Neutrophil (primary cell): ENCODE measurements around the gene ITPKB.
"Not testable (repeated sequence)": the region's sequence is repeated elsewhere in the genome, so short reads cannot be mapped to it uniquely, and the experiment has no call there.

Experiments
- H3K27ac ChIP-seq: fragments of 200-600 bp; sonication (generic); 2 replicates; pipeline ENCODE4 v1.5.1; 2016; ENCODE audit warnings: mild to moderate bottlenecking, moderate library complexity
- H3K27me3 ChIP-seq: fragments of 200-600 bp; sonication (generic); 2 replicates; pipeline ENCODE4 v1.6.0; 2016; ENCODE audit warnings: mild to moderate bottlenecking
- H3K36me3 ChIP-seq: fragments of 200-600 bp; sonication (generic); 2 replicates; pipeline ENCODE4 v1.5.1; 2017
- H3K4me1 ChIP-seq, 2 experiments: fragments of 200-600 bp in 1 of 2; sonication (generic) in 1 of 2; 1 replicate in 1 of 2; 2 replicates in 1 of 2; pipeline versions ENCODE4 v1.5.1 to v1.6.1; 2013 to 2016; ENCODE audit warnings: low read depth in 1 of 2, low read length in 1 of 2, mild to moderate bottlenecking in 1 of 2, moderate library complexity in 1 of 2; ENCODE audit not compliant: control insufficient read depth in 1 of 2, insufficient read depth in 1 of 2
- H3K4me3 ChIP-seq, 2 experiments: fragments of 200-600 bp in 1 of 2; sonication (generic) in 1 of 2; 1 replicate in 1 of 2; 2 replicates in 1 of 2; pipeline ENCODE4 v1.5.1; 2013 to 2016; ENCODE audit warnings: low read depth in 1 of 2, low read length in 1 of 2, mild to moderate bottlenecking in 1 of 2, moderate library complexity in 1 of 2
- H3K9me3 ChIP-seq: fragments of 200-600 bp; sonication (generic); 2 replicates; pipeline ENCODE4 v1.5.1; 2016
- TF ChIP-seq, protein P1 (sequence below): fragments of 200-600 bp; sonication (generic); IDR thresholded peaks from 2 replicates; pipeline ENCODE4 v1.5.1; 2016; ENCODE audit warnings: antibody characterized with exemption

The ITPKB gene

DNA sequence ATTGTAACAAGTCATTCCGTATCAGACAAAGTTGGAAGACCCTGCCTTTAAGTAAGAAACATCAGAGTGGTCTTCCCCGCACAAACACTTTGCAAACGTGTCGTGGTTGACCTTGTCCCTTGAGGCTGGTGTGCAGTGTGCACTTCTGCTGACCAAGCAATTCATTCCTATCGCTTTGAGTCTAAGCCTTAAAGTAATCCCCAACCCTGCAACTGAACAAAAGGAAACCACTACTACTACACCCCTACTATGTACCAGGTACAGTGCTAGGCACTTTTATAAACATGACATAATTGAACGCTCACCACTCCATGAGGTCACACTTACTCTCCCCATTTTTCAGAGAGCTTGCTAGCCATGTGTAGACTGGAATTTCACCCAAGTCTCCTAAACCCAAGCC lies 10.6 kb downstream of the ITPKB start:
- Histone ChIP-seq H3K27ac (no peak overlapping the region), H3K9me3 (no peaks in the 10 kb centered on the region), H3K36me3 (peaks cover 65% of the 10 kb centered on the region), H3K4me3 (no peak overlapping the region), H3K27me3 (no peaks in the 10 kb centered on the region), H3K4me1 (peaks cover 12 to 33% of the 10 kb centered on the region in 2 experiments)
- TF ChIP-seq, protein P1, sequence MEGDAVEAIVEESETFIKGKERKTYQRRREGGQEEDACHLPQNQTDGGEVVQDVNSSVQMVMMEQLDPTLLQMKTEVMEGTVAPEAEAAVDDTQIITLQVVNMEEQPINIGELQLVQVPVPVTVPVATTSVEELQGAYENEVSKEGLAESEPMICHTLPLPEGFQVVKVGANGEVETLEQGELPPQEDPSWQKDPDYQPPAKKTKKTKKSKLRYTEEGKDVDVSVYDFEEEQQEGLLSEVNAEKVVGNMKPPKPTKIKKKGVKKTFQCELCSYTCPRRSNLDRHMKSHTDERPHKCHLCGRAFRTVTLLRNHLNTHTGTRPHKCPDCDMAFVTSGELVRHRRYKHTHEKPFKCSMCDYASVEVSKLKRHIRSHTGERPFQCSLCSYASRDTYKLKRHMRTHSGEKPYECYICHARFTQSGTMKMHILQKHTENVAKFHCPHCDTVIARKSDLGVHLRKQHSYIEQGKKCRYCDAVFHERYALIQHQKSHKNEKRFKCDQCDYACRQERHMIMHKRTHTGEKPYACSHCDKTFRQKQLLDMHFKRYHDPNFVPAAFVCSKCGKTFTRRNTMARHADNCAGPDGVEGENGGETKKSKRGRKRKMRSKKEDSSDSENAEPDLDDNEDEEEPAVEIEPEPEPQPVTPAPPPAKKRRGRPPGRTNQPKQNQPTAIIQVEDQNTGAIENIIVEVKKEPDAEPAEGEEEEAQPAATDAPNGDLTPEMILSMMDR = no peak

DNA sequence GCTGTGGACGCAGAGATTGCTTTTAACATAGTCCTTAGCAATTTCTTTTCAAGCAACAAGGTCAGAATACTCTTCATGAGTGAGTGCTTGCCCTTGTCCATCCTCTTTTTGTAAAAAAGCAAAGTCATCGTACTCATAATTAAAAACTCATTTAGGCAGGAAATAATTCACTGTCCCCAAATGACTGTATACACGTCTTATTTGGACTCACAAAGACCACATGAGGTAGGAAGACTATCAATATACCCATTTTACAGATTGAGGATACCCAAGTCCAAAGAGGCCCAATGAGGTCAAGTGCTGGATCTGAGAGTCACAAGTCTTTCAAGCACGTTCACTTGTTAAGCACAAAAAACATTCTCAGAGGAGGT lies 13.2 kb downstream of the ITPKB start:
- Histone ChIP-seq H3K4me1 (peaks cover 3 to 14% of the 10 kb centered on the region in 2 experiments), H3K36me3 (peaks cover 70% of the 10 kb centered on the region), H3K27ac (peak overlapping the region; percentile 1), H3K4me3 (no peak overlapping the region), H3K27me3 (no peaks in the 10 kb centered on the region), H3K9me3 (no peaks in the 10 kb centered on the region)
- TF ChIP-seq, protein P1 = no peak

DNA sequence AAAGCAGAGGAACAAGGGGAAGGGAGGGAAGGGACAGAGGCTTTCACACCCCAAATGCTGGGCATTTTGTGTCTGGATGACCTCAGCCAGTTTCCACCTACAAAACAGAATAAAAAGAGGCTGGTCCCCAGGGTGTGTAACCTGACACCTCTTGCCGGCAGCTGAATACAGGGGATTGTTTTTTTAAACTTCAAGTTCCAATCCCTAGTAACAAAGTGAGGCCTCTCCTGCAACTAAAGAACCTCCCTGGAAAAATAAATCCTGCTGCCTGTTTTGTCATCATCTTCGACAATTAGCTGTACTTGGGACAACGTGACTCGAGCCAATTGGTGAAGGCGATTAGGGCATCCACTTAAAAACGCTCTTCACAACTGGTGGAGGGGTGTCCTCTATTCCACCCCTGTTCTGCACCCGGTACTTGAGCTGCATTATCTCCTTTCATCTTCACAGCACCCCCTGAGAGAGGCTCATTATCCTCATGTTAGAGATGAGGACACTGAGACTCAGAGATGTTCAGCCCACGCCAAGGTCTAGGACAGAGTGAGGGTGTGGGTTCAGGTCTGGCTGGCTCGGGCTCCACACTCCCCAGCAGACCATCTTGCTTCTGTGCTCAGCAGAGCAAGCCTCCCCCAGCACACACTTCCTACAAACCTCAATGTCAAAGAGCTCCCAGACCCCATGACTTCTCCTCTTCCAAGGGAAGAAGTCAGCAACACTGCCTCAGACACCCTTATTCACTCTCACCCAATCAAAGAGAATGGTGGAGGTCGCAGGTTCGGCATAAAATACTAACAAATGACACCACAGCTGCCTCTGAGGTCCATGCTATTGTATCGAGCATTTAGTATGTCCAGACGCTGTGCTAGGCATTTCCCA lies 15.2 kb downstream of the ITPKB start:
- peaks cover 57% of the 10 kb centered on the region for H3K36me3 ChIP-seq
- no peak overlapping the region for H3K4me3 ChIP-seq
- peaks cover 3 to 16% of the 10 kb centered on the region in 2 experiments for H3K4me1 ChIP-seq

DNA sequence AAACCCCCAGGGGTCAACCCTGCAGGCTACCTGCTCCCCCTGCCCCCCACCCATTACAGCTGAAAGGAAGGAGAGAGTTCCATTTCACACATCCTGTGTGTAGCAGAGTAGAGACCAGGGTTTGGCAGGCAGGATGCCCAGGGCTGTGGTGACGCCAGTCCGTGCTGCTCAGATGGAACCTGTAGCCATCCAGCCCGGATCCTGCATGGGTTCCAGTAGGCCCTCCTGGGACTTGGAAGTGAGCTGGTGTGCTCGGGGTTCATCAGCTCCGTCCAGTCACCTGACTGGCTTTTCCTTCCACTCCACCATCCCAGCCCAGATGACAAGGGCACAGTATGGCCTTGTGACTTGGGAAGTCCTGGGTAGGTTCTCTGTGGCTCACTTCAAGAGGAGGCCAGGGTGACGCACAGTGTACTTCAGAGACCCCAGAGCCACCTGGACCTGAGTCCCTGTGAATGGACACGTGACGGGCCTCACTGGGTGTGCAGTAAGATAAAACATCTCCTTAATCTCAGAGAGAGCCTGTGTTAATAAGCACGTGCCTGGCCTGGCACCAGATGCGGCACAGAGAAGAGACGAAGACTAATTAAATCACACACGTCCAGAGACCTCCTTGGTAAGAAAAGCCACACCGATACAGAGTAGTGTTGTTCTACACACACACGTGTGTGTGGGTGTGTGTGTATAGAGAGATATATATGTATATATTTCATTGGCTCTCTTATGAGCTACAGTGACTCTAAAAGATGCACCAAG lies 16.0 kb downstream of the ITPKB start:
- Histone ChIP-seq H3K4me1 (peaks cover 8 to 11% of the 10 kb centered on the region in 2 experiments), H3K9me3 (no peaks in the 10 kb centered on the region), H3K27ac (no peak overlapping the region), H3K27me3 (no peaks in the 10 kb centered on the region), H3K4me3 (no peak overlapping the region), H3K36me3 (peaks cover 49% of the 10 kb centered on the region)
- TF ChIP-seq, protein P1 = no peak

More for the DNA sequence above, 15.2 kb downstream of the ITPKB start:
- peak overlapping the region; percentile 25 for H3K27ac ChIP-seq
- TF ChIP-seq, protein P1 = no peak
- no peaks in the 10 kb centered on the region for H3K9me3 ChIP-seq
- H3K27me3 ChIP-seq = no peaks in the 10 kb centered on the region

DNA sequence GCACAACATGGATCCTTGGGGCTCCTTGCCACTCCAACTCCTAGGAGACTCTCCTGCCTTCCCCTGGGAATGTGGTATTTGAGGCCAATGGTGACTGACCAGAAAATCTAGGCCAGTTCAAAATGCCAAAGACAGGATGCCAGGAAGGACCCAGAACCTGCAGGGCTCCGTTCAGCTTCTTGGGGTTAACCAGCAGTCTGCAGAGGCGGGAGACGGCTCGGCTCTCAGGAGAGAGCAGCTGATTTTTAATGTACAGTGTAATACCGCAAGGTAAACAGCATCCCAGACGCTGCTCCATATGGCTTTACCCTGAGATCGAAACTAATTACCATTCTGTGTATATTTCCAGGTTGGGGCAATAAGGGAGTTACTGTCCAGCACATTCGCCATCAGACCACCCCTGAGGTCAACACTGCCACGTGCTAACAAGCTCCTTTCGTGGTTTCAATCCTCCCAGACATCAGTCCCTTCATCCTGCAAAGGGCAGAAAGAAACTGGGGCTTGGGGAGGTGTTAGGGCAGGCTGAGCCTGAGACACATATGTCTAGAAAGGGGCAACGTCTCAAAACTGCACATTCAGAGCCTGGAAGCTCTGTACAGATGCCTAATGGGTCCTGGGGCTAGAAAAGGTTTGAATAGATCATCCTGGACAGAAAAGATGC lies 16.7 kb downstream of the ITPKB start:
- H3K9me3 ChIP-seq = no peaks in the 10 kb centered on the region

DNA sequence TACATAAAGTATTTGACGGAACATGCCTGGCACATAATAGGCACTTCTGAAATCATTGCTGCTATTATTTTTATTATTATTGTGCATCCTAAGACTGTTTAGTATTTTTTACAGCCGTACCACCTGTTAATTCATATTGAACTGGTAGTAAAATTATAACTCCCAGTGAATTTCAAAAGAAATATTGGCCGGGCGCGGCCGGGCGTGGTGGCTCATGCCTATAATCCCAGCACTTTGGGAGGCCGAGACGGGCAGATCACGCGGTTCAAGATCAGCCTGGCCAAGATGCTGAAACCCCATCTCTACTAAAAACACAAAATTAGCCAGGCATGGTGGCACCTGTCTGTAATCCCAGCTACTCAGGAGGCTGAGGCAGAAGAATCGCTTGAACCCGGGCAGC lies 18.5 kb downstream of the ITPKB start:
- Histone ChIP-seq H3K4me1 (peaks cover 29 to 34% of the 10 kb centered on the region in 2 experiments), H3K36me3 (peaks cover 24% of the 10 kb centered on the region)
- H3K27me3 ChIP-seq, H3K9me3 ChIP-seq, H3K4me3 ChIP-seq, H3K27ac ChIP-seq: not testable (repeated sequence)

More for the DNA sequence above, 16.7 kb downstream of the ITPKB start:
- TF ChIP-seq, protein P1 = no peak
- H3K4me1 ChIP-seq = peaks cover 15 to 19% of the 10 kb centered on the region in 2 experiments
- no peaks in the 10 kb centered on the region for H3K27me3 ChIP-seq
- no peak overlapping the region for H3K27ac ChIP-seq
- H3K36me3 ChIP-seq = peaks cover 42% of the 10 kb centered on the region
- H3K4me3 ChIP-seq = no peak overlapping the region
